ENCODE data around the gene KLHL33. TPM values are rescaled to one million over a fixed set of nuclear protein-coding genes. Genes with fewer than 3 reads are reported as not detected.

Gene KLHL33
- total RNA-seq, 1 experiment from 2014 or later, result not detected

DNA sequence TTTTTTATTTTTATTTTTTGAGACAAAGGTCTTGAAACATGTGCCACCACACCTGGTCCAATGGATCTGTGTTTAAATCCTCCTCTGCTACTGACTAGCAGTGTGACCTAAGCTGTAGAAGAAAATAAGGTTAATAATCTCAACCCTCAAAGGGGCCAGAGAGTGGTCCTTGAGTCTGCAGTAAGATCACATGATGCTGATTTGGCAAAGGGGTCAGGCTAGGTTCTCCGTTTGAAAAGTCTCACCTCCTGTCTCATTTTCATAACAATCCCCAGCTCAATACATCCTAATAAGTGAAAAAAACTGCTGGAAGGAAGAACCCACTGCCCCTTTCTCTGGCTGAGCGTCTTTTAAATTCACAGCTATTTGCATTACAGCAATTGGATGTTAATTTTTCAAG, 14.7 kb downstream of the KLHL33 start:
- ATAC-seq (no peak), DNase-seq (ENCODE audit: low read depth, low spot score) (no peak)
- in situ Hi-C loops (cut with HindIII; ENCODE audit: low pct_unique_long_range_greater_than_20kb, low sequenced_read_pairs), result no loop called here
- intact Hi-C loops (cut with micrococcal nuclease; ENCODE audit: unreplicated experiment), result no loop called here
- no peak for TF ChIP-seq TCF7L2 (IDR thresholded peaks at IDR 0.05; ENCODE audit: low read depth, low read length)
- TF ChIP-seq, protein P1, sequence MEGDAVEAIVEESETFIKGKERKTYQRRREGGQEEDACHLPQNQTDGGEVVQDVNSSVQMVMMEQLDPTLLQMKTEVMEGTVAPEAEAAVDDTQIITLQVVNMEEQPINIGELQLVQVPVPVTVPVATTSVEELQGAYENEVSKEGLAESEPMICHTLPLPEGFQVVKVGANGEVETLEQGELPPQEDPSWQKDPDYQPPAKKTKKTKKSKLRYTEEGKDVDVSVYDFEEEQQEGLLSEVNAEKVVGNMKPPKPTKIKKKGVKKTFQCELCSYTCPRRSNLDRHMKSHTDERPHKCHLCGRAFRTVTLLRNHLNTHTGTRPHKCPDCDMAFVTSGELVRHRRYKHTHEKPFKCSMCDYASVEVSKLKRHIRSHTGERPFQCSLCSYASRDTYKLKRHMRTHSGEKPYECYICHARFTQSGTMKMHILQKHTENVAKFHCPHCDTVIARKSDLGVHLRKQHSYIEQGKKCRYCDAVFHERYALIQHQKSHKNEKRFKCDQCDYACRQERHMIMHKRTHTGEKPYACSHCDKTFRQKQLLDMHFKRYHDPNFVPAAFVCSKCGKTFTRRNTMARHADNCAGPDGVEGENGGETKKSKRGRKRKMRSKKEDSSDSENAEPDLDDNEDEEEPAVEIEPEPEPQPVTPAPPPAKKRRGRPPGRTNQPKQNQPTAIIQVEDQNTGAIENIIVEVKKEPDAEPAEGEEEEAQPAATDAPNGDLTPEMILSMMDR (IDR thresholded peaks at IDR 0.05), result no peak
- TF ChIP-seq, protein P2, sequence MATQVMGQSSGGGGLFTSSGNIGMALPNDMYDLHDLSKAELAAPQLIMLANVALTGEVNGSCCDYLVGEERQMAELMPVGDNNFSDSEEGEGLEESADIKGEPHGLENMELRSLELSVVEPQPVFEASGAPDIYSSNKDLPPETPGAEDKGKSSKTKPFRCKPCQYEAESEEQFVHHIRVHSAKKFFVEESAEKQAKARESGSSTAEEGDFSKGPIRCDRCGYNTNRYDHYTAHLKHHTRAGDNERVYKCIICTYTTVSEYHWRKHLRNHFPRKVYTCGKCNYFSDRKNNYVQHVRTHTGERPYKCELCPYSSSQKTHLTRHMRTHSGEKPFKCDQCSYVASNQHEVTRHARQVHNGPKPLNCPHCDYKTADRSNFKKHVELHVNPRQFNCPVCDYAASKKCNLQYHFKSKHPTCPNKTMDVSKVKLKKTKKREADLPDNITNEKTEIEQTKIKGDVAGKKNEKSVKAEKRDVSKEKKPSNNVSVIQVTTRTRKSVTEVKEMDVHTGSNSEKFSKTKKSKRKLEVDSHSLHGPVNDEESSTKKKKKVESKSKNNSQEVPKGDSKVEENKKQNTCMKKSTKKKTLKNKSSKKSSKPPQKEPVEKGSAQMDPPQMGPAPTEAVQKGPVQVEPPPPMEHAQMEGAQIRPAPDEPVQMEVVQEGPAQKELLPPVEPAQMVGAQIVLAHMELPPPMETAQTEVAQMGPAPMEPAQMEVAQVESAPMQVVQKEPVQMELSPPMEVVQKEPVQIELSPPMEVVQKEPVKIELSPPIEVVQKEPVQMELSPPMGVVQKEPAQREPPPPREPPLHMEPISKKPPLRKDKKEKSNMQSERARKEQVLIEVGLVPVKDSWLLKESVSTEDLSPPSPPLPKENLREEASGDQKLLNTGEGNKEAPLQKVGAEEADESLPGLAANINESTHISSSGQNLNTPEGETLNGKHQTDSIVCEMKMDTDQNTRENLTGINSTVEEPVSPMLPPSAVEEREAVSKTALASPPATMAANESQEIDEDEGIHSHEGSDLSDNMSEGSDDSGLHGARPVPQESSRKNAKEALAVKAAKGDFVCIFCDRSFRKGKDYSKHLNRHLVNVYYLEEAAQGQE (IDR thresholded peaks at IDR 0.05; ENCODE audit: insufficient read depth in 1 of 2, low read depth in 2 of 2, low read length in 1 of 2), result no peak
- no peak for TF ChIP-seq POLR2AphosphoS5 (IDR thresholded peaks at IDR 0.05; ENCODE audit: low read depth, low read length)
- CTCF ChIA-PET, result no interaction called here
- H3K9me3 ChIP-seq (ENCODE audit: control insufficient read depth, insufficient read depth, low read depth, low read length), result no peaks in the 10 kb centered on the region
- H3K4me1 ChIP-seq (ENCODE audit: control insufficient read depth, insufficient read depth, low read length), result no peaks in the 10 kb centered on the region
- no peak overlapping the region for H3K27ac ChIP-seq (ENCODE audit: low read length)
- BruUV-seq (replicated peaks), result no TSS peak
- no peak overlapping the region for H3K4me3 ChIP-seq (ENCODE audit: low read depth in 2 of 2, low read length in 2 of 2)
- no peaks in the 10 kb centered on the region for H3K27me3 ChIP-seq (ENCODE audit: control insufficient read depth, insufficient read depth, low read length)
- POLR2A ChIA-PET, result no interaction called here
- H3K36me3 ChIP-seq (ENCODE audit: control insufficient read depth, insufficient read depth, low read length), result no peaks in the 10 kb centered on the region

DNA sequence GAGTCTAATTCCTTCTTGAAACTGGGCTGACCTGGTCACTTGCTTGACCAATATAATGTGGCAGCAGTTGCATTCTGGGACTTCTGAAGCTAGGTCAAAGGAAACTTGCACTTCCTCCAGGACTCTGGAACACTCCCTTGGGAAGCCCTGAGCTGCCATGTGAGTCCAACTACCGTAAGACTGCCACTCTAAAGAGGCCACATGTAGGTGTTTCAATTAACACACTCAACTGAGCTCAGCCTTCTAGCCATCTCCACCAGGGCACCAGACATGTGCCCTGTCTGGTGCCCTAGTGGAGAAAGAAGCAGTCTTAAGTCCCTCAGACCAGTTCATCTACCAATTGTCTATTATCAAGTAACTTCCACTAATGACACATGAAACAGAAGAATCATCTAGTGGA, 16.5 kb downstream of the KLHL33 start:
- H3K9me3 ChIP-seq (ENCODE audit: control insufficient read depth, insufficient read depth, low read depth, low read length), result no peaks in the 10 kb centered on the region
- TF ChIP-seq SIN3A (IDR thresholded peaks at IDR 0.05; ENCODE audit: borderline replicate concordance, insufficient read depth, low read depth, low read length) (no peak), POLR2AphosphoS5 (IDR thresholded peaks at IDR 0.05; ENCODE audit: low read depth, low read length) (no peak), TCF7L2 (IDR thresholded peaks at IDR 0.05; ENCODE audit: low read depth, low read length) (no peak)
- TF ChIP-seq, protein P2 (IDR thresholded peaks at IDR 0.05; ENCODE audit: insufficient read depth in 1 of 2, low read depth in 2 of 2, low read length in 1 of 2), result no peak
- TF ChIP-seq, protein P1 (IDR thresholded peaks at IDR 0.05), result no peak
- DNase-seq (ENCODE audit: low read depth, low spot score) (no peak), ATAC-seq (no peak)
- H3K27ac ChIP-seq (ENCODE audit: low read length), result no peak overlapping the region
- H3K4me1 ChIP-seq (ENCODE audit: control insufficient read depth, insufficient read depth, low read length), result no peaks in the 10 kb centered on the region
- H3K4me3 ChIP-seq (ENCODE audit: low read depth in 2 of 2, low read length in 2 of 2), result no peak overlapping the region
- no peaks in the 10 kb centered on the region for H3K36me3 ChIP-seq (ENCODE audit: control insufficient read depth, insufficient read depth, low read length)
- ChIA-PET CTCF (no interaction called here), POLR2A (no interaction called here)
- H3K27me3 ChIP-seq (ENCODE audit: control insufficient read depth, insufficient read depth, low read length), result no peaks in the 10 kb centered on the region
- no TSS peak for BruUV-seq (replicated peaks)
- intact Hi-C loops (cut with micrococcal nuclease; ENCODE audit: unreplicated experiment) (no loop called here), in situ Hi-C loops (cut with HindIII; ENCODE audit: low pct_unique_long_range_greater_than_20kb, low sequenced_read_pairs) (no loop called here)

All from Panc1 (cell line).